Measurements from ENCODE around the gene TAGLN. TPM values are rescaled to one million over a fixed set of nuclear protein-coding genes. Genes with fewer than 3 reads are reported as not detected.

Gene TAGLN
- total RNA-seq, 1 experiment from 2014 or later, result 71.5 TPM

DNA sequence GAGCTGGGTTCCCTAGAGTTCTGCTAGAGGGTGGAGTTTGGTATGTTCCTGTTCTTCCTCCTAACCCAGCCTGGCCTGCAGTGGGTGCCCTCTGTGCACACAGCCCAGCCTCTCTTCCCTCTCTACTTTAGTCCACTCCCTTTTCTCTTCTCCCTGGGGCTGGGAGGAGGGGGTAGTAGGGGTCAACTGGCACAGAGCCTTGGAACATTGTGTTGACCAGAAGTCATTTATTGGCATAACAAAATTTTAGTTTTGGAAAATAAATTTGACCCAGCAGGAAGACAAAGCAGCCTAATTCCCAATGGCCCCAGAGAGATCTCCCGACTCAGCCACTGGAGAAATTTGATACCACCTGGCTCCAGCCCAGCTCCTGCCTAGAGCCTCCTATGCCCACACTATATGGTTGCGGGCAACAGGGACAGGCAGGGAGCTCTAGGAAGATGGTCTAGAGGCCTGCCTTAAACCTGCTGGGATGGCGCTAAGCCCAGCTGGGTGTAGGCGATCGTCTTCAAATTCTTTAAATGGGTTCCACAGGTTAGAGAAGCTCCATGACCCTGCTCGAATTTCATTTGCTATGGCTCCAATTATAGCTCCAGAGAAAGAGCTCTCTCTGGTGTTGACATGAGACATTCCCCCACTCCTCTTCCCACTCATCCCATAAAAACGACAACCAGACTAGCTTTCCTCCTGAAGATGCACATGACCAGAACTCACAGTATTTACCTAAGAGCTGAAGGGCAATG lies 22.8 kb downstream of the TAGLN start:
- no peaks in the 10 kb centered on the region for H3K27me3 Mint-ChIP-seq (ENCODE audit: low read depth)
- H3K4me3 Mint-ChIP-seq, result no peak overlapping the region
- peak overlapping the region; percentile 51; the same call in 1 of the 2 replicates for H3K27ac Mint-ChIP-seq
- ChIA-PET POLR2A (no interaction called here), CTCF (interaction anchor here (0.6 to 3.5 kb wide), 9 partner anchors 10 to 101 kb away, joined by 3 to 37 read pairs (median 4); partner anchors contain the start of genes PCSK7, RNF214, SIDT2 and TAGLN)
- ATAC-seq (peak; percentile 43; the same call in 1 of the 2 replicates), DNase-seq (ENCODE audit: low spot score) (no peak)
- no peak for TF ChIP-seq ZBTB21 (CRISPR knock-in tag; IDR thresholded peaks at IDR 0.05; ENCODE audit: borderline replicate concordance)
- no peak for TF ChIP-seq GTF2I (CRISPR knock-in tag; conservative IDR thresholded peaks at IDR 0.05)
- H3K9me3 Mint-ChIP-seq, result no peaks in the 10 kb centered on the region
- peaks cover 14% of the 10 kb centered on the region; the same call in 1 of the 2 replicates for H3K36me3 Mint-ChIP-seq
- peaks cover 3% of the 10 kb centered on the region; the same call in 1 of the 2 replicates for H3K4me1 Mint-ChIP-seq

DNA sequence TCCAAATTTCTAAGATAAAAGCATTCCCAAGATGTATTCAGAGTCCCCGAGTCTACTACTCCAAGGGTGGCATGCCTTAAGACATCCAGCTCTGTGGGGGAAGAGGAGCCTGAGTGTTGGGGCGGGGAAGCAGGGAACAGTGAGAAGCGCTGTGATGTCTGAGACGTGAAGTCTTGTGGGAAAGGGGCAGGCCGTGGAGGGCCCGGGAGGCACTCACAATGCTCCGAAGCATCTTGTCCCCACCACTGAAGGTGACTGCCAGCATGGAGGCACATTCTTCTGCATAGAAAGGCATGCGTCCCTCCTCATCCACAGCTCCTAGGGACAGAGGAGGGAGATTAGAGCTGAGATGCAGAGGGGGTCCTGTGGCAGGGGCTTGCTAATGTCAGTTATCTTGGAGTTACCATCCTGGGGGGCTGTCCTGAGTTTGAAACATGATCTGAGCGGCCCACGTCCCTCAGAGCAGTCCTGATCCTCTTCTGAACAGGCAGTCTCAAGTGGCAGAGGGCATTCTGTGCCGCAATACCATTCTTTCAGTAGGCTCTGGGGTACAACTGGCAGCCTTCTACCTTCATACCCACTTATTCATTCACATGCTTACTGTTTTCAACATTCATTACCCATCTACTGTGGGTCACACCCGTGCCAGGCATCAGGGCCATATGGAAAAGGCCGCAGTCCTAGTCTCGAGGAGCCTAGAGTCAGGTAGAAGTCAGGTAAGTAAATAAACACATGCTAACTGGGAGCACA lies 24.0 kb downstream of the TAGLN start:
- TF ChIP-seq FOXK1 (CRISPR knock-in tag; IDR thresholded peaks at IDR 0.05) (no peak), IRF2 (CRISPR knock-in tag; IDR thresholded peaks at IDR 0.05; ENCODE audit: borderline replicate concordance, low read depth) (no peak), OVOL2 (CRISPR knock-in tag; IDR thresholded peaks at IDR 0.05; ENCODE audit: borderline replicate concordance) (no peak), FOXJ3 (CRISPR knock-in tag; IDR thresholded peaks at IDR 0.05; ENCODE audit: borderline replicate concordance) (no peak), CREB1 (CRISPR knock-in tag; IDR thresholded peaks at IDR 0.05) (no peak), NR1H2 (CRISPR knock-in tag; IDR thresholded peaks at IDR 0.05) (no peak), ZNF423 (CRISPR knock-in tag; IDR thresholded peaks at IDR 0.05) (no peak), ETV6 (CRISPR knock-in tag; IDR thresholded peaks at IDR 0.05) (no peak), ZNF396 (CRISPR knock-in tag; IDR thresholded peaks at IDR 0.05; ENCODE audit: borderline replicate concordance) (no peak), PRRX2 (CRISPR knock-in tag; IDR thresholded peaks at IDR 0.05) (no peak), ZNF232 (CRISPR knock-in tag; IDR thresholded peaks at IDR 0.05) (no peak)
- TF ChIP-seq, protein P1, sequence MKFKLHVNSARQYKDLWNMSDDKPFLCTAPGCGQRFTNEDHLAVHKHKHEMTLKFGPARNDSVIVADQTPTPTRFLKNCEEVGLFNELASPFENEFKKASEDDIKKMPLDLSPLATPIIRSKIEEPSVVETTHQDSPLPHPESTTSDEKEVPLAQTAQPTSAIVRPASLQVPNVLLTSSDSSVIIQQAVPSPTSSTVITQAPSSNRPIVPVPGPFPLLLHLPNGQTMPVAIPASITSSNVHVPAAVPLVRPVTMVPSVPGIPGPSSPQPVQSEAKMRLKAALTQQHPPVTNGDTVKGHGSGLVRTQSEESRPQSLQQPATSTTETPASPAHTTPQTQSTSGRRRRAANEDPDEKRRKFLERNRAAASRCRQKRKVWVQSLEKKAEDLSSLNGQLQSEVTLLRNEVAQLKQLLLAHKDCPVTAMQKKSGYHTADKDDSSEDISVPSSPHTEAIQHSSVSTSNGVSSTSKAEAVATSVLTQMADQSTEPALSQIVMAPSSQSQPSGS (CRISPR knock-in tag; IDR thresholded peaks at IDR 0.05; ENCODE audit: borderline replicate concordance, low read depth), result no peak
- TF ChIP-seq, protein P2, sequence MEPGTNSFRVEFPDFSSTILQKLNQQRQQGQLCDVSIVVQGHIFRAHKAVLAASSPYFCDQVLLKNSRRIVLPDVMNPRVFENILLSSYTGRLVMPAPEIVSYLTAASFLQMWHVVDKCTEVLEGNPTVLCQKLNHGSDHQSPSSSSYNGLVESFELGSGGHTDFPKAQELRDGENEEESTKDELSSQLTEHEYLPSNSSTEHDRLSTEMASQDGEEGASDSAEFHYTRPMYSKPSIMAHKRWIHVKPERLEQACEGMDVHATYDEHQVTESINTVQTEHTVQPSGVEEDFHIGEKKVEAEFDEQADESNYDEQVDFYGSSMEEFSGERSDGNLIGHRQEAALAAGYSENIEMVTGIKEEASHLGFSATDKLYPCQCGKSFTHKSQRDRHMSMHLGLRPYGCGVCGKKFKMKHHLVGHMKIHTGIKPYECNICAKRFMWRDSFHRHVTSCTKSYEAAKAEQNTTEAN (CRISPR knock-in tag; IDR thresholded peaks at IDR 0.05), result no peak
- TF ChIP-seq, protein P3, sequence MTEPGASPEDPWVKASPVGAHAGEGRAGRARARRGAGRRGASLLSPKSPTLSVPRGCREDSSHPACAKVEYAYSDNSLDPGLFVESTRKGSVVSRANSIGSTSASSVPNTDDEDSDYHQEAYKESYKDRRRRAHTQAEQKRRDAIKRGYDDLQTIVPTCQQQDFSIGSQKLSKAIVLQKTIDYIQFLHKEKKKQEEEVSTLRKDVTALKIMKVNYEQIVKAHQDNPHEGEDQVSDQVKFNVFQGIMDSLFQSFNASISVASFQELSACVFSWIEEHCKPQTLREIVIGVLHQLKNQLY (CRISPR knock-in tag; IDR thresholded peaks at IDR 0.05), result no peak
- ChIA-PET POLR2A (no interaction called here), CTCF (interaction anchor here (0.9 to 6.2 kb wide), 5 partner anchors 9 to 44 kb away, joined by 4 to 68 read pairs (median 14); partner anchors contain the start of genes PCSK7, RNF214 and SIDT2)
- no peak overlapping the region for H3K27ac Mint-ChIP-seq
- DNase-seq (ENCODE audit: low spot score), result no peak
- no peak for ATAC-seq
- H3K27me3 Mint-ChIP-seq (ENCODE audit: low read depth), result no peaks in the 10 kb centered on the region
- H3K4me3 Mint-ChIP-seq, result no peak overlapping the region
- H3K36me3 Mint-ChIP-seq, result peaks cover 14% of the 10 kb centered on the region; the same call in 1 of the 2 replicates
- peaks cover 3% of the 10 kb centered on the region; the same call in 1 of the 2 replicates for H3K4me1 Mint-ChIP-seq
- no peaks in the 10 kb centered on the region for H3K9me3 Mint-ChIP-seq

All from WTC11 (cell line).